GM19043 (cell line): ENCODE measurements around the gene PCDHA9.
"Not testable (repeated sequence)": the region's sequence is repeated elsewhere in the genome, so short reads cannot be mapped to it uniquely, and the experiment has no call there.

Source experiments
- ATAC-seq: cut with Tn5 transposase; IDR thresholded peaks from one replicate; pipeline ENCODE4 v1.9.1; 2021; ENCODE audit warnings: low read depth; ENCODE audit not compliant: unreplicated experiment

PCDHA9 gene

GRCh38 chr5:140876541-140877261 is 28.5 kb downstream of the PCDHA9 start:
- ATAC-seq: not testable (repeated sequence)

- no peak for ATAC-seq
Observed at GRCh38 chr5:140877262-140877581, 29.0 kb downstream of the PCDHA9 start.

- ATAC-seq: no peak
Observed at GRCh38 chr5:140881889-140882590, 33.9 kb downstream of the PCDHA9 start, which contains the start of gene PCDHA13. Gene PCDHA13, plus strand, starts transcription at chr5:140882124. Its CDS starts 145 bp downstream, at chr5:140882269.

GRCh38 chr5:140882591-140882899 is 34.4 kb downstream of the PCDHA9 start:
- ATAC-seq: no peak

GRCh38 chr5:140883373-140883772 is 35.2 kb downstream of the PCDHA9 start:
- ATAC-seq: no peak

GRCh38 chr5:140883927-140884697 is 35.9 kb downstream of the PCDHA9 start:
- ATAC-seq: no peak
